Measurements from ENCODE around the gene IL18. TPM values are rescaled to one million over a fixed set of nuclear protein-coding genes. Genes with fewer than 3 reads are reported as not detected.
"Not testable (repeated sequence)": the region's sequence is repeated elsewhere in the genome, so short reads cannot be mapped to it uniquely, and the experiment has no call there.

IL18 gene
- total RNA-seq, 1 donor from 2014 or later, result 1.8 TPM

- DNase-seq (ENCODE audit: missing footprints), result no peak
- ATAC-seq, result no peak
- intact Hi-C loops (cut with DNase I), result no loop called here
These were observed 31.2 kb downstream of the IL18 start for GRCh38 chr11:112132737-112133136.

GRCh38 chr11:112129656-112130055, 34.2 kb downstream of the IL18 start:
- intact Hi-C loops (cut with DNase I), result no loop called here
- ATAC-seq (peak; percentile 57), DNase-seq (ENCODE audit: missing footprints) (no peak)

- DNase-seq (ENCODE audit: missing footprints), result no peak
- intact Hi-C loops (cut with DNase I), result no loop called here
- ATAC-seq, result no peak
These were observed 35.3 kb downstream of the IL18 start for GRCh38 chr11:112128483-112129121.

GRCh38 chr11:112127056-112127455, 36.8 kb downstream of the IL18 start:
- intact Hi-C loops (cut with DNase I), result no loop called here
- DNase-seq (ENCODE audit: missing footprints) (no peak), ATAC-seq (no peak)

GRCh38 chr11:112123129-112123528, 40.8 kb downstream of the IL18 start:
- no peak for DNase-seq (ENCODE audit: missing footprints)
- intact Hi-C loops (cut with DNase I), result no loop called here
- no peak for ATAC-seq

GRCh38 chr11:112121981-112122615, 41.8 kb downstream of the IL18 start:
- DNase-seq (ENCODE audit: missing footprints) (no peak), ATAC-seq (no peak)
- intact Hi-C loops (cut with DNase I), result no loop called here

- DNase-seq (ENCODE audit: missing footprints) (no peak), ATAC-seq (no peak)
- intact Hi-C loops (cut with DNase I), result no loop called here
These were observed 45.7 kb downstream of the IL18 start for GRCh38 chr11:112118176-112118575.

GRCh38 chr11:112115386-112115785, 48.5 kb downstream of the IL18 start:
- intact Hi-C loops (cut with DNase I), result loop anchor here (2.0 kb wide), 1 partner anchor 59 kb away; the partner anchor contains the start of gene BCO2
- no peak for DNase-seq (ENCODE audit: missing footprints)

GRCh38 chr11:112114460-112114859, 49.4 kb downstream of the IL18 start:
- intact Hi-C loops (cut with DNase I), result loop anchor here (2.0 to 5.0 kb wide), 2 partner anchors 60 to 168 kb away; partner anchors contain the start of gene BCO2
- ATAC-seq (no peak), DNase-seq (ENCODE audit: missing footprints) (no peak)

More at GRCh38 chr11:112115386-112115785, 48.5 kb downstream of the IL18 start:
- ATAC-seq, result no peak

GRCh38 chr11:112113539-112114457, 50.1 kb downstream of the IL18 start:
- ATAC-seq, result no peak
- intact Hi-C loops (cut with DNase I), result loop anchor here (2.0 to 5.0 kb wide), 2 partner anchors 61 to 169 kb away; partner anchors contain the start of gene BCO2
- DNase-seq (ENCODE audit: missing footprints), result no peak

GRCh38 chr11:112106070-112106469, 57.8 kb downstream of the IL18 start:
- ATAC-seq (no peak), DNase-seq (ENCODE audit: missing footprints) (no peak)
- intact Hi-C loops (cut with DNase I), result no loop called here

- intact Hi-C loops (cut with DNase I), result no loop called here
- ATAC-seq (no peak), DNase-seq (ENCODE audit: missing footprints) (no peak)
These were observed 60.4 kb downstream of the IL18 start for GRCh38 chr11:112103446-112103845.

GRCh38 chr11:112100462-112100861, 63.4 kb downstream of the IL18 start:
- ATAC-seq (no peak), DNase-seq (ENCODE audit: missing footprints) (no peak)
- intact Hi-C loops (cut with DNase I), result no loop called here

- intact Hi-C loops (cut with DNase I), result no loop called here
- DNase-seq (ENCODE audit: missing footprints), result no peak
- no peak for ATAC-seq
These were observed 66.0 kb downstream of the IL18 start for GRCh38 chr11:112097734-112098528.

- ATAC-seq (no peak), DNase-seq (ENCODE audit: missing footprints) (no peak)
- intact Hi-C loops (cut with DNase I), result no loop called here
These were observed 67.7 kb downstream of the IL18 start for GRCh38 chr11:112096194-112096593.

- ATAC-seq; intact Hi-C loops (cut with DNase I); DNase-seq (ENCODE audit: missing footprints): not testable (repeated sequence)
These were observed 68.6 kb downstream of the IL18 start for GRCh38 chr11:112095302-112095701.

All from Right ventricle myocardium inferior (tissue), 1 donor.